Measurements from ENCODE around the gene ASIC2.

ASIC2 gene

DNA sequence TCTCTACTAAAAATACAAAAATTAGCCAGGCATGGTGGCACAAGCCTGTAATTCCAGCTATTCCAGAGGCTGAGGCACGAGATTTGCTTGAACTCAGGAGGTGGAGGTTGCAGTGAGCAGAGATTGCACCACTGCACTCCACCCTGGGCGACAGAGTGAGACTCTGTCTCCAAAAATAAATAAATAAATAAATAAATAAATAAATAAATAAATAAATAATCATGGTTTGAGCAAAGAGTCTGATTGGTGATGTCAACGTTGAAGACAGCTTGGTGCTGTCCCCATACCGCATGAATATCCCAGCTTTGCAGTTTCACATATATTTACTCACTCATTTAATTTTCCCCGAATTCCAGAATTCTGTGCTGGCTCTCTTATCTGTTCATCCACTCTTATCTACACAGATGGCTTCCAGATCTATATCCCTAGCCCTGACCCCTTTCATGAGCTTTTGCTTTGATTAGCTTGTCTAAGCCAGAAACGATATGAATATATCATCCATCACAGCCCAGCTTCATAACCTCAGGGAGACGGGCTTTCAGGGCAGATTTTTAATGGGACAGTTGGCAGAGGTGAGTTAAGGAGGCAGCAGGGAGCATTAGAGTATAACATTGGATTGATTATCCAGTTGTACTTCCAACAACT is 210.4 kb downstream of the ASIC2 start:
- no peak overlapping the region for H3K27ac ChIP-seq
- no peak for TF ChIP-seq CTCF (conservative IDR thresholded peaks at IDR 0.05)

- H3K27ac ChIP-seq = no peak overlapping the region
- no peak for TF ChIP-seq CTCF (conservative IDR thresholded peaks at IDR 0.05)
These were observed 213.0 kb downstream of the ASIC2 start for GRCh38 chr17:33080091-33080490.

- H3K27ac ChIP-seq = no peak overlapping the region
- no peak for TF ChIP-seq CTCF (conservative IDR thresholded peaks at IDR 0.05)
These were observed 213.9 kb downstream of the ASIC2 start for GRCh38 chr17:33079201-33079600.

- no peak overlapping the region for H3K27ac ChIP-seq
- TF ChIP-seq CTCF (conservative IDR thresholded peaks at IDR 0.05) = no peak
These were observed 216.1 kb downstream of the ASIC2 start for GRCh38 chr17:33076979-33077378.

GRCh38 chr17:33073416-33073815 is 219.7 kb downstream of the ASIC2 start:
- H3K27ac ChIP-seq = no peak overlapping the region
- TF ChIP-seq CTCF (conservative IDR thresholded peaks at IDR 0.05) = no peak

GRCh38 chr17:33072421-33073161 is 220.5 kb downstream of the ASIC2 start:
- H3K27ac ChIP-seq = no peak overlapping the region
- TF ChIP-seq CTCF (conservative IDR thresholded peaks at IDR 0.05) = no peak

DNA sequence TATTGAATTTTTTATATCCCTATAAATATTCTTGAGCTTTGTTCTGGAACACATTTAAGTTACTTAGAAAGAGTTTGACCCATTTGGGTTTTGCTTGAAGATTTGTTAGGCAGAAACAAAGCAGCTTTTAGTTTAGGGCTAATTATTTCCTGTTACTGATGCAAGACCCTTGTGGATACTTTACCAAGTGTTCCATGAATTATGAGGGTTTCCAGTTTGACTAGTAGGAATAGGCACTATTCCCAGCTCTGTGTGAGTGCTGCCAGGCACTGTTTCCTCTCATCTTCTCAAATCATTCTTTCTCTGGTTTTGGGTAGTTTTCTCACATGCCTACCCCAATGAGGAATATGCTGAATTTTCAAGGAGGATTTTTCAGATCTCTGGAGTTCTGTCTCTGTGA is 221.4 kb downstream of the ASIC2 start:
- TF ChIP-seq CTCF (conservative IDR thresholded peaks at IDR 0.05) = no peak
- H3K27ac ChIP-seq = no peak overlapping the region
